HG03521 (cell line): ENCODE results near the gene MUC5AC.
"Not testable (repeated sequence)": the region's sequence is repeated elsewhere in the genome, so short reads cannot be mapped to it uniquely, and the experiment has no call there.

Experiments used
- ATAC-seq: cut with Tn5 transposase; IDR thresholded peaks from one replicate; pipeline ENCODE4 v1.9.1; 2021; ENCODE audit warnings: mild to moderate bottlenecking, moderate library complexity; ENCODE audit not compliant: unreplicated experiment

The MUC5AC gene

GRCh38 chr11:1231396-1232020 lies 73.8 kb downstream of the MUC5AC start:
- ATAC-seq = no peak

GRCh38 chr11:1232021-1232882 lies 74.5 kb downstream of the MUC5AC start:
- ATAC-seq = no peak

GRCh38 chr11:1232883-1233321 lies 75.1 kb downstream of the MUC5AC start:
- ATAC-seq = no peak

- no peak for ATAC-seq
Observed at GRCh38 chr11:1233351-1234053, 75.7 kb downstream of the MUC5AC start.

GRCh38 chr11:1234054-1234720 lies 76.4 kb downstream of the MUC5AC start:
- ATAC-seq = no peak

GRCh38 chr11:1234771-1235305 lies 77.1 kb downstream of the MUC5AC start:
- no peak for ATAC-seq

GRCh38 chr11:1235306-1235900 lies 77.7 kb downstream of the MUC5AC start:
- no peak for ATAC-seq

- no peak for ATAC-seq
Observed at GRCh38 chr11:1235901-1236315, 78.2 kb downstream of the MUC5AC start.

GRCh38 chr11:1236316-1237127 lies 78.8 kb downstream of the MUC5AC start:
- ATAC-seq = no peak

- no peak for ATAC-seq
Observed at GRCh38 chr11:1237128-1237580, 79.4 kb downstream of the MUC5AC start.

GRCh38 chr11:1237851-1238250 lies 80.1 kb downstream of the MUC5AC start:
- no peak for ATAC-seq

- ATAC-seq = no peak
Observed at GRCh38 chr11:1238767-1239595, 81.2 kb downstream of the MUC5AC start.

- no peak for ATAC-seq
Observed at GRCh38 chr11:1239596-1240205, 81.9 kb downstream of the MUC5AC start.

- ATAC-seq = no peak
Observed at GRCh38 chr11:1240771-1241170, 83.0 kb downstream of the MUC5AC start.

- no peak for ATAC-seq
Observed at GRCh38 chr11:1241706-1242105, 84.0 kb downstream of the MUC5AC start.

- ATAC-seq = no peak
Observed at GRCh38 chr11:1242289-1242688, 84.5 kb downstream of the MUC5AC start.

- not testable (repeated sequence) for ATAC-seq
Observed at GRCh38 chr11:1242751-1243150, 85.0 kb downstream of the MUC5AC start.

GRCh38 chr11:1243521-1243920 lies 85.8 kb downstream of the MUC5AC start:
- not testable (repeated sequence) for ATAC-seq
